ENCODE measurements around the gene TTLL7.

Gene TTLL7

GRCh38 chr1:83998498-83999315 lies at the start of gene TTLL7:
Gene TTLL7 (minus strand): TSS chr1:83999132. CDS start chr1:83952211, 46,921 bp downstream.
- peak in 1 of 2 donors; percentile 2 for DNase-seq (ENCODE audit: low read depth in 2 of 2)

GRCh38 chr1:84042461-84042860 lies 43.5 kb upstream of the TTLL7 start:
- DNase-seq (ENCODE audit: low read depth in 2 of 2), result no peak

- DNase-seq (ENCODE audit: low read depth in 2 of 2), result no peak
Observed at GRCh38 chr1:84037758-84038611, 39.1 kb upstream of the TTLL7 start.

GRCh38 chr1:84031802-84032327 lies 32.9 kb upstream of the TTLL7 start:
- DNase-seq (ENCODE audit: low read depth in 2 of 2), result no peak

- DNase-seq (ENCODE audit: low read depth in 2 of 2), result no peak
Observed at GRCh38 chr1:84027368-84027767, 28.4 kb upstream of the TTLL7 start.

- no peak for DNase-seq (ENCODE audit: low read depth in 2 of 2)
Observed at GRCh38 chr1:84025966-84026365, 27.0 kb upstream of the TTLL7 start.

GRCh38 chr1:84021822-84022221 lies 22.9 kb upstream of the TTLL7 start:
- DNase-seq (ENCODE audit: low read depth in 2 of 2), result no peak

- DNase-seq (ENCODE audit: low read depth in 2 of 2), result no peak
Observed at GRCh38 chr1:84020151-84020550, 21.2 kb upstream of the TTLL7 start.

- no peak for DNase-seq (ENCODE audit: low read depth in 2 of 2)
Observed at GRCh38 chr1:84019217-84019616, 20.3 kb upstream of the TTLL7 start.

GRCh38 chr1:84013708-84014107 lies 14.8 kb upstream of the TTLL7 start:
- DNase-seq (ENCODE audit: low read depth in 2 of 2), result no peak

GRCh38 chr1:84012018-84012417 lies 13.1 kb upstream of the TTLL7 start:
- DNase-seq (ENCODE audit: low read depth in 2 of 2), result no peak

- DNase-seq (ENCODE audit: low read depth in 2 of 2), result no peak
Observed at GRCh38 chr1:84010136-84010535, 11.2 kb upstream of the TTLL7 start.

- no peak for DNase-seq (ENCODE audit: low read depth in 2 of 2)
Observed at GRCh38 chr1:84008631-84009030, 9.7 kb upstream of the TTLL7 start.

- no peak for DNase-seq (ENCODE audit: low read depth in 2 of 2)
Observed at GRCh38 chr1:84006591-84006990, 7.7 kb upstream of the TTLL7 start.

- DNase-seq (ENCODE audit: low read depth in 2 of 2), result no peak
Observed at GRCh38 chr1:84001501-84001900, 2.6 kb upstream of the TTLL7 start.

GRCh38 chr1:84000954-84001495 lies 2.1 kb upstream of the TTLL7 start:
- no peak for DNase-seq (ENCODE audit: low read depth in 2 of 2)

- DNase-seq (ENCODE audit: low read depth in 2 of 2), result no peak
Observed at GRCh38 chr1:84000196-84000885, 1.4 kb upstream of the TTLL7 start.

GRCh38 chr1:83999316-83999819 lies 436 bp upstream of the TTLL7 start:
- DNase-seq (ENCODE audit: low read depth in 2 of 2), result no peak

- DNase-seq (ENCODE audit: low read depth in 2 of 2), result no peak
Observed at GRCh38 chr1:83998205-83998497, 781 bp downstream of the TTLL7 start.

- no peak for DNase-seq (ENCODE audit: low read depth in 2 of 2)
Observed at GRCh38 chr1:83997631-83998030, 1.3 kb downstream of the TTLL7 start.

- no peak for DNase-seq (ENCODE audit: low read depth in 2 of 2)
Observed at GRCh38 chr1:83996621-83997020, 2.3 kb downstream of the TTLL7 start.

- DNase-seq (ENCODE audit: low read depth in 2 of 2), result no peak
Observed at GRCh38 chr1:83996191-83996590, 2.7 kb downstream of the TTLL7 start.

All from stimulated activated CD8-positive, alpha-beta memory T cell treated with anti-CD3 and anti-CD28 coated beads, Interleukin-7, amount 100 ng/mL, for 1 hour (primary cell).